GM21515 (cell line): ENCODE measurements around the gene TMEM131.

Experiments
- ATAC-seq: cut with Tn5 transposase; IDR thresholded peaks from one replicate; pipeline ENCODE4 v1.9.1; 2021; ENCODE audit not compliant: unreplicated experiment

TMEM131 gene

GRCh38 chr2:97769308-97769707, 226.4 kb downstream of the TMEM131 start:
- no peak for ATAC-seq

GRCh38 chr2:97766567-97766966, 229.2 kb downstream of the TMEM131 start:
- ATAC-seq: no peak

- ATAC-seq: no peak
Observed at GRCh38 chr2:97765933-97766332, 229.8 kb downstream of the TMEM131 start.

DNA sequence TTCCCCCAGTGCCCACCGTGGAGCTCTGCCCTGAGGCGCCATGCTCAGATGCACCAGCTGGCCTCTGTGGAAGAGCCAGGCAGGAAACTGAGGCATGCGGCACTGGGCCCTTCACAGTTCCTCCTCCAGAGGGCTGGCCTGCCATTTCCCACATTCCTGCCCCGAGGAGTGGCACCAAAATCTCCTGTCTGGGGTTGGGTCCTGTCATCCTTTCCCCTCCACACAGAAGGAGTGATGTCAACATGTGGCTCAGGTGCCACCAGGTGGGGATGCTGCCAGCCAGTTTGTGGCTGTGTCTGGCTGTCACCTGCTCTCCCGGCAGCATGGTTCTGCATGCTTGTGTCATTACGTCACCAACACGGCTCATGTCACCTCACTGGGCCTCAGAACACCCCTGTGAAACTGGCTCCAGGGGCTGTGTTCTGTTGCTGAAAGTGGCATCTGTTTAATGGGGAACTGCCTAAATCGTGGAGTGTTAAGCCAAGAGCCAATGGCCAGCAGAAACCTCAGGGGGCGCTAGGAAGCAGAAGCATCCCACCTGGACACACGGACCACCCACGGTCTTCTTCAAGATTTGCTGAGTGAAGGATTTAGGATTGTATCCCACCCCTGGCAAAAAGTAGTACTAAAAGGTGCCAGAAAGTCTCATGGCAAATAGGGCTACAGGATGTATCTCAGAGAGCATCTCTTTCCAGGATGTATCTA, 231.0 kb downstream of the TMEM131 start:
- ATAC-seq: no peak

- ATAC-seq: no peak
Observed at GRCh38 chr2:97763176-97763845, 232.4 kb downstream of the TMEM131 start.

GRCh38 chr2:97761192-97761591, 234.6 kb downstream of the TMEM131 start:
- no peak for ATAC-seq

DNA sequence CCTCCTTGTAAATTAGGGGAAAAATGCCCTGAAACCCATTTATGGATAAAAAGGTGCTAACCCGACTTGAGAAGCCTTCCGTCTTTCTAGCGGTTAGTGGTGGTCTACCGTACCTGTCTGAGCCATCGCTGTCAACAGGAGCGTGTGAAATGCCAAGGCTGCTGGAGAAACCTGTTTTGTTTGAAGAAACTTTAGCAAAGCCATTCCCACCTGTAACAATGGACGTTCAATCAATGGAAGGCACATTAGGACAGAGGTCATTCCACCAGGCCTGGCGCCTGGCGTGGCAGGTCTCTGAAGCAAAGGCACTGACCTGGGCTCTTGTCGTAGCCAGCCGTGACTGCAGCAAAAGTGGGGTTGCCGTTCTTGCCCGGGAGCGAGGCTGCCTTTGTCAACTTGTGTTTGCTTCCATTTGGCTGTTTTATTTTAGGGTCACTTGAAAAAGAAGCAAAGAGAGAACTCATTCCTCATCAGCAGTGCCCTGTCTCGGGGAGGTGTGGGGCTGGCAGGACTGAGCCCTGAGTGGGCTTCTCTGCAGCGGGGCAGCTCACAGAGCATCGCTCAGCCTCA, 235.2 kb downstream of the TMEM131 start:
- ATAC-seq: no peak

DNA sequence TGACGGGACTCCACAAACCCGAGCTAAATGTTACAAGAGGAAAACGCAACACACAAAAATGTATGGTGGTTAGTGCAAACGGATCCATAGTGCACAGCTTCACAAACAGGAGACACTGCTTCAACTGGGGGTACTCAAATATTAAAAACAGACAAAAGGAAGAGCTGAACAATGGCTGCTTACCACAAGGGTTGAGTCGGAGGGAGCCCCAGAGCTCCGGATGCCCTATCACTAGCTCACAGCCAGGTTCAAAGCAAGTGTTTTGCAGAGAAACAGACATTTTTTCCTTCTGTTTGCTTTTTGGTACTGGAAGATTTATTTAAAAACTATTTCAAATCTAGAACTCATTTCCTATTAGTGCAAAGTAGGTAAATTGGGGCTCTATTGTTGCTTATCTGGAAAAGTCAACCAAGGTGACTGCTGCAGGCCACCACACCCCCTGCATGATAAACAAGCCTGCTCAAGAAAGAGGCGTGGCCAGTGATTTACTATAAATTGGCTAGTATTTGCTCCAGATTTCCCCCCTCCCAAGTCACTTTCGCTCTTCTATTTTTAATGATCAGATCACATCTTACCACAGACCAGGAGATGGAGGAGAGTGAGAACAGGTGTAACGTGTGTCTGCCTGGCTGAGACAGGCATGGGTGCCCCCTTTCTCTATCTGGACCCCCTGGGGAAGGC, 235.9 kb downstream of the TMEM131 start:
- ATAC-seq: no peak

GRCh38 chr2:97758131-97758705, 237.5 kb downstream of the TMEM131 start:
- no peak for ATAC-seq

DNA sequence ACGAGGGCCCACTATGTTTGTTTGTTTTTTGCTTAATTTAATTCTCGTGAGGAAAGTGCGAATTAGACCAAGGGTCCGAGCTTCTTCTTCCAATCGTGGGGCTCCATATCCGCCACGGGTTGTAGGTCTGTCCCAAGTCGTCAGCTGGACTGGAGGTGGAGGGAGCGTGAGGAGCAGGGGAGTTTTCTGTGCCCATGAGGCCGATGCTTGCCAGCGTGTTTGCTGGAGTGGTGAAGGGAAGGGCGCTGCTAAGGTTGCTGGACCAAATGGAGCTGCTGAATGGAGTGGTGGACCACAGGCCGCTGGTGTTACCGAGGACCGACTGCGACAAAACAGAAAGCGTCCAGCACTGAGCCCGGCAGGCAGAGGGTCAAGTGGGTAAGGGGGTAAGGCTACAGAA, 238.7 kb downstream of the TMEM131 start:
- no peak for ATAC-seq

GRCh38 chr2:97755491-97755890, 240.3 kb downstream of the TMEM131 start:
- ATAC-seq: no peak

- ATAC-seq: no peak
Observed at GRCh38 chr2:97754690-97755346, 240.9 kb downstream of the TMEM131 start.

DNA sequence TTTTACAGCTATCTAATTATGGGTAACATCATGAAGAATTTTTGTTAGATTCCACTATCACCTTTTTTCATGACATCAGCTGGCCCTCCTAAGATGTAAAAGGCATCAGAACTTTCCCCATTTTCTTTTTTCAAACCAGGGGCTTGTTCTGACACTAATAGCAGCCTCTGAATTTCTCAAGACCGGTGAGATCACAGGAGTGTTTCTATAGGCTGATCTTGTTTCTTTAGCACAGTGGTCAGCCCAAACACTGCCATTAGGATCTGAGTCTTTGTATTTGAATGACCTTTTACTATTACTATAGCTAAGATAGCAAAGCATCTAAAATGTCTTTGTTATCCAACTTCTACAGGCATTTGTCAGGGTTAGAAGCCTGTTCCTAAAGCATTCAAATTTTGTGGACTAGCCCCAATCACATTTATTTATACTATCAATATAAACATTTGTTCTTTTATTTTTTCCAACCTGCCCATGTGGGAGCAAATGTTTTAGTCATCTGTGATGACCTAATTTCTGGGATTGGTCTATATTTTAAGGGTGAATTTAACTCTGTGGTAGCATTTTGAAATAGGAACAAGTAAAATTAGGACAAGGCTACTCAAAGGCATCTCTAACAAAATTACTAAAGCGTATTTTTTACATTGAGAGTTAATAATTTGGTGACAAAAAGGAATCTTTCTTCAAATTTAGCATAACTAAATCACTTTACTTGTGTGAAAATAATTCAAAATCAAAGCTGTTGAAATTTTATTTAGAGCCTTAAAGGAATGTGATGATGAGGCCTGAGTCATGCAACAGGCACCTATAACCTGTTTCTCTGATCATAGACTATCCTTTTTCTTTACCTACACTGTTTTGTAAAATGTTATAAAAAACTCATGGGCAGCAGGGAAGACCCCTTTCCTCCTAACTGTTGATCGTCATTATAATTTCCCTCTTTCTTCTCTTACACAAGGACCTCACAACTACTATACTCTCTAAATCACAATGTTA, 243.1 kb downstream of the TMEM131 start:
- no peak for ATAC-seq

DNA sequence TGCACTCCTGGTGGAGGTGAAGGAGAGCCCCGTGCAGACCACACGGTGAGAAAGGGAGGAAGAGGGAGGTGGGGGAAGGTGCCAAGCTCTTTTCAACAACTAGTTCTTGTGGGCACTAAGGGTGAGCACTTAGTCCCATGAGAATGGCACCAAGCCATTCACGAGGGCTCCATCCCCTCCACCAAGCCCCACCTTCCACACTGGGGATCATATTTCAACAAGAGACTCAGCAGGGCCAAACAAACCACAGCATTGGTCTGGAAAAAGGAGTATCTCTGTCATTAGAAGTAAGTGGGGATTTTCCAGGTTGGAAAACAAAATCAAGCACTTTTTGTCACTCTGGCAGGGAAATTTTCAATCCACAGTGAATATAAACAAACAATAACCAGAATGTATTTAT, 244.0 kb downstream of the TMEM131 start:
- ATAC-seq: no peak

DNA sequence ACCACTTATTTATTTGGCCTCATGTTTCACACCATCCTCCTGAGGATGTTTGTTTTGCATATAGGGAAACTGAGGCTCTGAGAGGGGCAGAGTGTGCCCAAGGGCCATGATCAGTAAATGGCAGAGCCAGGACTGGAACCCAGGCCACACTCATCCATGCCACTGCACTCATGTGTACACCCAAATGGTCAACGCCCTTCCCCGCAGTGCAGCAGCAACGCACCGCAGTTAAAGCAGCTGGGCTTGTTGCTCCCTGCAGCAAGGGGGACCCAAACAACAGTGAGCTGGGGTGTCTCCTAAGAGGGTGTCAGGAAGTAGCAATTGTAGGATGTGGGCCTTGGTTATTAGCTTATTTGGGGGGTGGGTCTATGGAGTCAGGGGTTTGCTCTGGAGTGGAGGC, 245.7 kb downstream of the TMEM131 start:
- no peak for ATAC-seq

GRCh38 chr2:97749581-97749980, 246.2 kb downstream of the TMEM131 start:
- ATAC-seq: no peak

- no peak for ATAC-seq
Observed at GRCh38 chr2:97747716-97748115, 248.0 kb downstream of the TMEM131 start.

DNA sequence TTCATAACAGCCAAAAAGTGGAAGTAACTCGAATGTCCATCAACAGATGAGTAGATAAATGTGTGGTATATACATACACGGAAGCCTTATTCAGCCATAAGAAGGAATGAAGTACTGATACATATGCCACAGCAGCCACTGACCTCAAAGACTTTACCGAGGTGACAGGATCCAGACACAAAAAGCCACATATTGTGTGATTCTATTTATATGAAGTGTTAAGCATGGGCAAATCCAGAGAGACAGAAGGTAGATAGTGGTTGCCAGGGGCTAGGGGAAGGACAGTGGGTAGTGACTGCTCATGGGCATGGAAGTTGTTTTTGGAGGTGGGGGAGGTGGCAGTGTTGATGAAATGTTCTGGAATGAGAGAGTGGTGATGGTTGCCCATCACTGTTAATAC, 248.5 kb downstream of the TMEM131 start:
- ATAC-seq: no peak

DNA sequence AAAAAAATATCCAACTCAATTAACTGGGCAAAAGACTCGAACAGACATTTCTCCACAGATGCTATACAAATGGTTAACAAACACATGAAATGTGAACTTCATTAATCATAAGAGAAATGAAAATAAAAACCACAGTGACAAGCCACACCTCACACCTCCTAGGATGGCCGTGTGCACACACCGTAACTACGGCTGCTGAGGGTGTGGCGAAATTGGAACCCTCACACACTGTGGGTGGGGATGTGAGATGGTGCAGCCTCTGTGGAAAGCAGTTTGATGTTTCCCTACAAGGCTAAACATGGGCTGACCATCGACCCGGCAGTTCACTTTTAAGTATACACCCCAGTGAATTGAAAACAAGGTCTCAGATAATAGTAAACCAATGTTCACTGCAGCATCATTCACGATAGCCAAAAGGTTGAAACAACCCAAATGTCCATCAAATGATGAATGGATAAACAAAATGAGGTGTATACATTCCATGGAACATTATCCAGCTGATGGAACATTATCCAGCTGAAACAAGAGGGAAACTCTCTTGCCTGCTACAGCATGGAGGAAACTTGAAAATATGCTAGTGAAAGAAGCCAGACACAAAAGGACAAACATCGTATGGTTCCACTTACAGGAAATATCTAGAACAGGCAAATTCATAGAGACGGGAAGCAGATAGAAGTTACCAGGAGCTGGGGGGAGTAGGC, 250.1 kb downstream of the TMEM131 start:
- peak; percentile 54 for ATAC-seq
